Astrocyte of the spinal cord (primary cell): ENCODE measurements around the gene ARHGAP32.

Source experiments
- DNase-seq: peaks from one replicate; pipeline ENCODE4 v3.0.0; 2011; ENCODE audit warnings: low read depth, low spot score
- H3K4me3 ChIP-seq: 2 replicates; pipeline ENCODE4 v1.5.1; 2011; ENCODE audit warnings: low read depth, mild to moderate bottlenecking, low read length, moderate library complexity
- CTCF ChIP-seq: IDR thresholded peaks from 2 replicates; pipeline ENCODE4 v1.5.1; 2012; ENCODE audit warnings: low read depth, mild to moderate bottlenecking, low read length, inconsistent platforms
- in situ Hi-C: cut with HindIII; loops from 2 replicates; pipeline ENCODE4 v1.10.0; 2017; ENCODE audit warnings: low sequenced_read_pairs

Gene ARHGAP32

DNA sequence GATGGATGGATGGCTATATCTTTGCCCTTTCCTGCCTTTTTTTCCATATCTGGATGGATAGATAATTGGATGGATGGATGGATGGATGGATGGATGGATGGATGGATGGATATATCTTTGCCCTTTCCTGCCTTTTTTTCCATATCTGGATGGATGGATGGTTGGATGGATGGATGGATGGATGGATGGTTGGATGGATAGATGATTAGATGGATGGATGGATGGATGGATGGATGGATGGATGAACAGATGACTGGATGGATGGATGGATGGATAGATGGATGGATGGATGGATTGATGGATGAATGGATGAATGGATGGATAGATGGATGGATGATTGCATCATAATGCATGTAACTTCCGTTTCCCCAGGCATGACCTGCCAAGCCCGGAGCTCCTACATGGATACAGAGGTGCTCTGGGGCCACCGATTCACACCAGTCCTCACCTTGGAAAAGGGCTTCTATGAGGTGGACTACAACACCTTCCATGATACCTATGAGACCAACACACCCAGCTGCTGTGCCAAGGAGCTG, 276.0 kb downstream of the ARHGAP32 start:
- in situ Hi-C loops, result no loop called here
- no peak for DNase-seq
- no peak for TF ChIP-seq CTCF
- no peak overlapping the region for H3K4me3 ChIP-seq

- no peak for DNase-seq
- in situ Hi-C loops, result no loop called here
- H3K4me3 ChIP-seq, result no peak overlapping the region
- TF ChIP-seq CTCF, result no peak
Measured at GRCh38 chr11:128915149-128915521, 277.0 kb downstream of the ARHGAP32 start.
